Measurements from ENCODE around the gene MYB.

The MYB gene

DNA sequence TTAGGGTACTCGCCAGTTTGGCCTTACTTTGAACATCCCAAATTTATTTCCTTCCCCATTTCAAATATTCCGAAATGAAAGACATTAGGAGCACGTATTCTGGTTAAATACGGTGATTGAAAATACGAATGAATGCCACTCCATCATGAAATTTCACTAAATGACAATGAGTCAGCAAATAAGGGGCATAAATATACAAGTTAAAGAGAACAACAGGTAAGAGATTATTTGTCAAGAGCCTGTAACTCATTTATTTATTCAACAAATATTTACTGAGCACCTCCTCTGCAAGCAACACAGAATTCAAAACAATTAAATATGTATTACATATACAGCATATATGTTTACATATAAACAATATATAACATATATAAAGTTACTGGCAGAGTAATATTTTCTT lies 44.8 kb downstream of the MYB start:
- no peak for DNase-seq (ENCODE audit: extremely low read depth, low read depth)
- TF ChIP-seq, protein P1, sequence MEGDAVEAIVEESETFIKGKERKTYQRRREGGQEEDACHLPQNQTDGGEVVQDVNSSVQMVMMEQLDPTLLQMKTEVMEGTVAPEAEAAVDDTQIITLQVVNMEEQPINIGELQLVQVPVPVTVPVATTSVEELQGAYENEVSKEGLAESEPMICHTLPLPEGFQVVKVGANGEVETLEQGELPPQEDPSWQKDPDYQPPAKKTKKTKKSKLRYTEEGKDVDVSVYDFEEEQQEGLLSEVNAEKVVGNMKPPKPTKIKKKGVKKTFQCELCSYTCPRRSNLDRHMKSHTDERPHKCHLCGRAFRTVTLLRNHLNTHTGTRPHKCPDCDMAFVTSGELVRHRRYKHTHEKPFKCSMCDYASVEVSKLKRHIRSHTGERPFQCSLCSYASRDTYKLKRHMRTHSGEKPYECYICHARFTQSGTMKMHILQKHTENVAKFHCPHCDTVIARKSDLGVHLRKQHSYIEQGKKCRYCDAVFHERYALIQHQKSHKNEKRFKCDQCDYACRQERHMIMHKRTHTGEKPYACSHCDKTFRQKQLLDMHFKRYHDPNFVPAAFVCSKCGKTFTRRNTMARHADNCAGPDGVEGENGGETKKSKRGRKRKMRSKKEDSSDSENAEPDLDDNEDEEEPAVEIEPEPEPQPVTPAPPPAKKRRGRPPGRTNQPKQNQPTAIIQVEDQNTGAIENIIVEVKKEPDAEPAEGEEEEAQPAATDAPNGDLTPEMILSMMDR (IDR thresholded peaks at IDR 0.05; ENCODE audit: low read depth, low read length): no peak

DNA sequence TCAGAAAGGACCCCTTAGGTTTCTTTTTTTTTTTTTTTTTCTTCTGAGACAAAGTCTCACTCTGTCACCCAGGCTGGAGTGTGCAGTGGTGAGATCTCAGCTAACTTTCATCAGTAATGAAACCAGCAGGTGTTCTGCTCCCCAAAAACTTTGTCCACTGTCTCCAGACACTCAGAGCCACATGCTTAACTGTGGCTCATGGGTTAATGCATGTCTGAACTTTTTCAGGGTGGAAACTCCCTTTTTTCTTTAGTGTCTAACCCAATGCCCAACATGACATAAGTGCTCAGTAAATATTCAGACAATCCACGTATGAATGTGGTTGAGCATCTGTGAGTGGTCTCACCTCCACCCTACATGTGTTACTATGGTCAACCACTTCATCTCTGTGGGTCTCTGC lies 45.4 kb downstream of the MYB start:
- DNase-seq (ENCODE audit: extremely low read depth, low read depth): no peak
- TF ChIP-seq, protein P1 (IDR thresholded peaks at IDR 0.05; ENCODE audit: low read depth, low read length): no peak

DNA sequence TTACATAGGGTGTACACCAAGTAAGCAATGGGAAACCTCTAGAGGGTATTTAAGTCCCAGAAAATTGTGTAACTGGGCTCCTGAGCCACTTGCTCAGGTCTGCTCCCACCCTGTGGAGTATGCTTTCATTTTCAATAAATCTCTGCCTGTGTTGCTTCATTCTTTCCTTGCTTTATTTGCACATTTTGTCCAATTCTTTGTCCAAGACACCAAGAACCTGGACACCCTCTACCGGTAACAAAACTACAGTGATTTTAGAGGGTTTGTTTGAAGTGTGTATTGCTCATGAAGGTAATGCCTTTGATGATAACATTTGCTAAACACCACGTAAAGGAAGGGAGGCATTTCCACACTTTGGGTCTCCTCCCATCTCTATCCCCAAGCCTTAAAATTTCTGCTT lies 46.2 kb downstream of the MYB start:
- TF ChIP-seq, protein P1 (IDR thresholded peaks at IDR 0.05; ENCODE audit: low read depth, low read length): no peak
- no peak for DNase-seq (ENCODE audit: extremely low read depth, low read depth)

DNA sequence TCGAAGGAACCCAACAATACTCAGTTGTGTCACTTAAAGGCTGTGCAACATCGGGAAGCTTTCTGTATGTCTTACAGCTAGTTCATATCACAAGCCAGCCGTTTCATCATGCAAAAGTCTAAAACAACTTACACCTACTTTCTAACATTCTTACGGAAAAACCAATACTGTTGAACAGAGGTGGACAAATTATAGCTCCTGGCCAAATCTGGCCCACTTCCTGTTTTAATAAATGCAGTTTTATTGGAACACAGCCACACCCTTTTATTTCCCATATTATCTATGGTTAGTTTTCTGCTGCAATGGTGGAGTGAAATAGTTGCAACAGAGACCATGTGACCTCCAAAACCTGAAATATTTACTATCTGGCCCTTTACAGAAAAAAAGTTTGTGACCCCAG lies 46.6 kb downstream of the MYB start:
- DNase-seq (ENCODE audit: extremely low read depth, low read depth): no peak
- TF ChIP-seq, protein P1 (IDR thresholded peaks at IDR 0.05; ENCODE audit: low read depth, low read length): no peak

DNA sequence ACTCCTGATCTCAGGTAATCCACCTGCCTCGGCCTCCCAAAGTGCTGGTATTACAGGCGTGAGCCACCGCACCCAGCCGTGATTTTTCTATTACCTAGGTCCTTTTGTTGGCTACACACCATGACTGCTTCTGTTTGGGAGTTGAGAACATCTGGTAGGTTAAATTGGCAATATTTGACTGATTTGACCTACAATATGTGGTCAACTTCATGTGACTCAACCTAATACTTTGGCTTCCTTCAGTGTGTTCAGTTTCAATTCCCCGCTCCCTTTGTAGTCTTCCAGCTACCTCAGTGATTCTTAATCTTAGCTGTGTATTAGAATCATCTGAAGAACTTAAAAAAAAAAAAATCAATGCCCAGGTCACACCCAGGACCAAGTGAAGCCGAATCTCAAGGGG lies 47.4 kb downstream of the MYB start:
- TF ChIP-seq, protein P1 (IDR thresholded peaks at IDR 0.05; ENCODE audit: low read depth, low read length): no peak
- DNase-seq (ENCODE audit: extremely low read depth, low read depth): no peak

DNA sequence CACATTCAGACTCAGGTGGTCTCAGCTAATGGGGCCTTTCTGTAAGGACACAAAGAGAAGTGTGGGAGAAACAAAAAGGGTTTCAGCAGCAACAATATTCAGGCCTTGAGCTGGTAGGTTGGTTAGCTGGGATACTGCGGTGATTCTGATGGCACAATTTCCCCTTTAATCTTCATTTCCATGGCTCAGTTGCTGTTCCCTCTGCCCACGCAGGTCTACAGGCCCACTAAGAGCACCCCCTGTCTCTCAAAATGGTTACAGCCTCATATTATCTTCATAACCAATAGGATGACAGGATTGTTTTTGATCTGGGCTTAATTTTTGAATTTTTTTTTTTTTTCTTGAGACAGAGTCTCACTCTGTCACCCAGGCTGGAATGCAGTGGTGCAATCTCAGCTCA lies 48.9 kb downstream of the MYB start:
- TF ChIP-seq, protein P1 (IDR thresholded peaks at IDR 0.05; ENCODE audit: low read depth, low read length): no peak
- no peak for DNase-seq (ENCODE audit: extremely low read depth, low read depth)

DNA sequence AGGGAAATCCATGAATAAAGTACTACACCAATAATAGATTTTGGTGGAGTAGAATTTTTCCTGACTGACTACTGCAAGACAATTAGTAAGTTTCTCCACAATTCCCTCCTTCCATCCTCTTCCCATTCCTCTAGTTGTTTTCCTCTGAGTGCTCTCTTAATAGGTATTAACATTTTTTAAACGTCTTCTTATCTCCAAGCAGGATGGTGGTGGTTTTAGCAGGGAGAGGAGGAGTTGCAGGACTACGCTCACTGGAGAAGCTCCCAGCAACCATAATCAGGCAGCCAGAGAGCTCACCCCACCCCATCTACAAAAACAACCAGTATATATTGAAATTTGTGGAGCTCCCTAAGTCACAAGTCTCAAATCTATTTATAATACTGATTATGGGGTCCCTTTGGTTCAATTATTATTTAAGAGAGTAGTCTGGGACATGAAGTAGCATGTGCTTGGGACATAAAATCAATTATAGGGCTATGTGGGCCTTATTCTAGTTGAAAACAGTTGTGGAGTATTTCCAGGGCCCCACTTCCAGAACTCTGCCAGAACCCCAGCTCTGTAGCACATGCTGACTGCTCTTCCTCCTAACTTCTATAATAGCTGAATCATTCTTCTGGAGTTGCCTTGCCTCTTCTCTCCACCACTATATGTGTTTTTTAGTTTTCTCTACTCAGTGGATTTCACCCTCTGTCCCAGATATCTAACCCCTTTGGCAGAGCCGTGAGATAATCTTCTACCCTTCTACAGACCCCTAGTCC lies 49.8 kb downstream of the MYB start:
- DNase-seq (ENCODE audit: extremely low read depth, low read depth): no peak
- TF ChIP-seq, protein P1 (IDR thresholded peaks at IDR 0.05; ENCODE audit: low read depth, low read length): no peak
